ENCODE data around the gene PLEKHJ1.

DNA sequence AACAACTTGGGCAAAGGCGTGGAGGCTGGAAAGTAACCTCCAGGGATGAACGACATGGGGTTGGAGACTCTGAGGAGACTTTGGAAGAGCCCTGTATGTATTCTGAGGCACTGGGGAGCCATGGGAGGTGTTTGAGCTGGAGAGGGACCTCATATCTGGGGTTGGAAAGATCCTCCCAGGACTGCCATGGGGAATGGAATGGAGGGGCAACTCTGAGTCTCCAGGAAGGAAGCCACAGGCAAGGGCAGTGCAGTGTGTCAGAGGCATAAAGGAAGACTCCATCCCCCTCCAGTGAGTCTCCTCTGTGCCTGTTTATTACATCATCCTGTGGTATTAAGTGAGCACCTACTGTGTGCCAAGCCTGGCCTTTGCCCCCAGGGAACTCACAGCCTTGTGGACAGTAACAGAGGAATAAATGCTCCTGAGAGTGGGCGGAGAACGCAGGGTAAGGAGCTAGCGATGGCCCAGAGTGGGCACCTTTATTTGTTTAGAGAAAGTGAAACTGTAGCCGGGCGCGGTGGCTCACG lies 38.1 kb upstream of the PLEKHJ1 start:
- TF ChIP-seq CTCF (IDR thresholded peaks at IDR 0.05) (no peak), POLR2A (IDR thresholded peaks at IDR 0.05) (no peak)
